Sciatic nerve (tissue), 2 donors: ENCODE data around the gene FOSL2. TPM values are rescaled to one million over a fixed set of nuclear protein-coding genes. Genes with fewer than 3 reads are reported as not detected.

Experiments used
- ATAC-seq: fragments of 200-7000 bp; cut with Tn5 transposase; one replicate; pipeline ENCODE4 v1.9.1; 2020; ENCODE audit warnings: mild to moderate bottlenecking, moderate library complexity
- DNase-seq: peaks from one replicate; pipeline ENCODE4 v3.0.0-alpha.2; 2020; ENCODE audit warnings: low spot score
- intact Hi-C: fragments of 100-400 bp; cut with DNase I; formaldehyde crosslinking; loops from one replicate; pipeline ENCODE4 v1.14.2; 2022
- total RNA-seq: library from RNA; stranded (reverse); fragmentation: NEBNext Ultra II Directional; extraction: Animal tissue kit (Norgen Biotek cat#: 25700); gene quantifications from one replicate; pipeline ENCODE4 v1.2.1, GENCODE V29; 2021
- donor health status: DM: no; HTN: no; CAD: no.
- donor health status: DM: no; HTN: no; CAD: no.

The FOSL2 gene
- total RNA-seq, result 230 TPM

DNA sequence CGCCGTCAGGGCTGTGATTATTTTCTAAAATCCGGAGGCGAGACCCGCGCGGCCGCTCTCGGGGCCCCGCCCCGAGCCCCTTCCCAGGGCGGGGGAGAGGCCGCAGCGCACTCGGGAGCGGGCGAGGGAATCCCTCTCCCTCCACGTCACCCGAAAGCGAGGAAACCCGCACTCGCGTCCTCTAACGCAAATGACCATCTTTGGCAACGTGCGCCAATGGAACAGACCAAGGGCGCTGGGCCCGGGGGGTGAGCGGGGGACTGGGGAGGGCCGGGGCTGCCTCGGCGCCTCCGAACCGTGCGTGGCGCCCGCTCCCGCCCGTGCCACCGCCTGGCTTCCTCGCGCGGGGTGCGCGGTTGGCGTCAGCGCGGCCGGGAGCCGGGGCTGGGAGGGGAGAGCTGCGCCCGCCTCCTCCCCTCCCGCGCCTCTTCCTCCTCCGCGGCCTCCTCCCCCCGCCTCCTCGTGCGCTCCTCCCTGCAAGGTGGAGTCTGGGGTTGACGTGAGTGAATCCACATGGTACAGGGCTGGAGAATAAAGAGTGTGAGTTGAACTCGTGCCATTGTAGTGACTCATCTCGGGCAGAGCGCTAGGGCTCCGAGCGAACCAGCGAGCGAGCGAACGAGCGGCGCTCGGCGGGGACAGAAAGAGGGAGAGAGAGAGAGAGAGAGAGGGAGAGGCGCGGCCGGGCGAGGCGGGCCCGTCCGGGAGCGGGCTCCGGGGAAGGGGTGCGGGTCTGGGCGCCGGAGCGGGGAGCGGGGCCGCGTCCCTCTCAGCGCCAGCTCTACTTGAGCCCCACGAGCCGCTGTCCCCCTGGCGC is at the start of gene FOSL2:
Gene FOSL2, plus strand, starts transcription at position 562 of the 817 bp plus-strand sequence. CDS start 863 bp downstream, outside the sequence.
- DNase-seq (peak; percentile 96), ATAC-seq (peak; percentile 72)
- intact Hi-C loops, result loop anchor here (10.0 kb wide), 1 partner anchor 688 kb away; no protein-coding TSS in a partner anchor

DNA sequence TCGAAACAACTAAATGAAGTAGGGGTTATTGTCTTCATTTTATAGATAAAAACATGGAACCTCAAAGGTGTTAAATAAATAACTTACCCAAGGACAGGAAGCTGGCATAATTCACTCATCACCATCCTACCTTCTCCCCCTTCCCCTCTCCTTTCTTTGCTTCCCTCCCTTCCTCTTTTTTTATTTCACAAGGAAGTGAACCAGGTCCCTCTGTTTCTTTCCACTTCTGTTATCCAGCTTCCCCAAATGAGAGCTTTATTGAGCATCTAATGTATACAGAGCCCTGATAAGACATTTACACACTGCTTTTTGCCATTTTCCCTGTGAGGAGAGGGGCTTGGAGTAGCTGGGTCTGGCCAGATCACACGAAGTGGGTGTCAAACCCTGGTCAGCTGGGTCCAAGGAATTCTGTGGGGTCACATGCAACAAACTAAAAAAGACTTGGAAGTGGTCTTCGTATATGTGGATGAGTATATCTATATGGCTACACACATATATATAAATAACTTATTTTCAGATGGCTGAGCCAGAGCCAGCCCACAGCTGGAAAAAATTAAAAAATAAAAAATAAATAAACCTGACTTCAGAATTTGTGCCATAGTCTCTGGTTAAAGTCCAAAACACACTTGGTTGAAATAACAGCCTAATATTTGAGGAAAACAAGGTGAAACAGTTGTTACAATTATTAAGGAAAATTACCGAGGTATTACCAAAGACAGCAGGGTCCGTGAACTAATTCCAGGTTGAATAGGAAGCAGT is 49.3 kb upstream of the FOSL2 start:
- ATAC-seq (no peak), DNase-seq (no peak)
- intact Hi-C loops, result no loop called here

DNA sequence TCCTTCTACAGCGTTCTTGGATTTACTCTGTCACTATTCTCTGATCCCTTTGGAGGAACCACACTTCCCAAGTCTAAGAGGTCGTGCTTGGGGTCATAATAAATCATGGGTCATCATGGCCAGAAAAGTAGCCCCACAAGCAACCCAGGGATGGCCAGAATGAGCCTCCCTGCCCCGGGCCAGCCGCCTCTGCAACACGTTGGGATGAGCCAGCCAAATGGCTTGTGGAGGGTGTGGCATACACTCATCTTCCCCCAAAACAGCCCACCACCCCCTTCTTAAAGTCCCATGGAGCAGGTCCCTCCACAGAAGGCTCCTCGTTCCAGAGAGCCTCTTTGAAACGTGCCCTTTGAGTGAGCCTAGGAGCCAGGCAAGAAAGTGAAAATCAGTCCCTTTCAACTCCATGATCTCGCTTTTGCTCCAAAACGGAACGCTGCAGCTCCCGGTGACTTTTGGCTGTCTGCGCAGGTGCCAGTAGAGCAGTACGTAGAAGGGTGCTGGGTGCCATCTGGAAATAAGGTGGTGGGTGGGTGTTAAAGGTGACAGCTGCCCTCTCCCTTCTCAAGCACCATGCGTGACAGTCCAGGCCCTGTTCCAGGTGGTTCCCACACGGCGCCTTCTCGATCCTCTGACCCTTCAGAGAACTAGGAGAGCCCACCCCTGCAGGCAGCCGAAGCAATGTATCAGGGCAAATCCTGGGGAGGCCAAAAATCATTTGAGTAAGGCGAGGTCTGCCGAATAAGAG is 48.5 kb upstream of the FOSL2 start:
- DNase-seq (no peak), ATAC-seq (no peak)
- intact Hi-C loops, result no loop called here

DNA sequence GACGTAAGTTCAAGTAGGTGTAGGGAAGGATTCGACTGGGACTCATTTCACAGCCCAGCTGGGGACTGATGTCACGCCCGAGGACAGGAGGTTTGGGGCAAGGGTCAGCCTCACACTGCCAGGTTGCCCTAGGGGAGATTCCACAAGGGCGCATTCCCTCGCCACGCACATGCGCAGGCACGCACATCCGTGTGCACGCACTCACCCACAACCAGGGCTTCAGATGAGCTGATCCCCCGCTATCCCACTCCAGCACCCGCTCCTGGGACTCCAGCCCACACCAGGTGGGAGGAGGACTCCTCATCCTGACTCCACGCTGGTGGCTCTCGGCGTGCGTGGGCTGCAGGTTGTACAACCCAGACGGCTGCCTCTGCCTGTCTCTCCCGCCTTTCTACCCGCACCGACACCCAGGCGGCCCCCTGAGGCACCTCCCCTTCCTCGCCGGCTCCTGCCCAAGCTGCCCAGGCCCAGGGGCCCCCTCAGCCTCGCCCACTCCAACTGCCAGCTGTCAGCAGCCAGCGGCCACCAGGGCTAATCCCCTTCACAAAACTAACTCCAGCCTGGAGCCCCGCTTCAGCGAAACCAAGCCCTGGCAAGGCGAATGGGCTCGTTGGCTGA is 47.8 kb upstream of the FOSL2 start:
- intact Hi-C loops, result no loop called here
- ATAC-seq, result no peak
- DNase-seq, result no peak

DNA sequence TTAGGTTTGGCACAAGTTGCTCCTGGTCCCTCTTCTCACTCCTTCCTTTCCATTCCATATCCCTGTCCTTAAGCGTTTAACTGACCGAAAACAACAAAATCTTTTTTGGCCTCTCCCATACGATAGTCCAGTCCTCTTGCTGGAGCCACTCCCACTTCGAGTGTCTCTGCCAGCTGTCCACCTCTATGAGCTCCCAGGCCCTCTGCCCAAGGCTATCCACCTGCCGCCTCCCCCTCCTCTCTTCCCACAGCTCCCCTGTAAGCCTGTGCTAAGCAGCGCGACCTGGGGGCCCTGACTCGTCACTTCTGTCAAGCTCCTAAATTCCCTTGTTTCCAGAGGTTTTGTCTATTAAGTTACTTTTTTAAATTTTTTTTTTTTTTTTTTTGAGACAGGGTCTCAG is 47.0 kb upstream of the FOSL2 start:
- intact Hi-C loops, result no loop called here
- ATAC-seq, result no peak
- no peak for DNase-seq

DNA sequence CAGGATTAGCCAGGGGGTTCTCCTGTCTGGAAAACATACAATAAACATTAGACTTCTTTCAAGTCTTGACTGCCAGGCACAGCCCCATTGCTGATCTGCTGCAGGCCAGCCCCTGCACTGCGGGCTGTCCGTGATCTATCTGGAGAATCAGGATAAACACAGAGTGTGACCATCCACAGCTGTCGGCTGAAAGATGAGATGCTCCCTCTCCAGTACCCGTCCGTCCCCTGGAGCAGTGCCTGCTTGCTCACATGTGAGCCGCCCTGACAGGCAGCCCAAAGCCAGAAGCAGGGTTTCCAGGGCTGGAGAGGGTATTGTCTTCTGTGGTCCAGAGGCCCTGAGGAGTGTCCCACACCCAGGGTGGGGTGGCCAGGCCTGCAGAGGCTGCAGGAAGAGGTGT is 46.1 kb upstream of the FOSL2 start:
- intact Hi-C loops, result no loop called here
- ATAC-seq (no peak), DNase-seq (peak; percentile 38)

DNA sequence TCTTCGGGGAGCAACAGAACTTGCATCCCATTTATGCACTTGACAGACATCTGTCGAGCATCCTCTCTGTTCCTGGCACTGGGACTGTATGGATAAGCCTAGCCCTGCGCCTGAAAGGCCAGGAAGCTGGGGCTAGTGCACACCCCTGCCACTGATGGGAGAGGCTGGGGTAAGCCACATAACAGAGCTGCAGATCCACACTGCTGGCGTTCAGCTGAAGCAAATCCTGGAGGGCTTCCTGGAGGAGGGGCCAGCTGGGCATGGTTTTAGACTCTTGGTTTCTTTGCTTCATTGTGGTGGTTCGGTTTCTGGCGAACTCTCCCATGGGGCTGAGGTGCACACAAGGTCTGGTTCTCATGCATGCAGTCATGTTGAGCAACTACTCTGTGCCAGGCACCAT is 45.5 kb upstream of the FOSL2 start:
- DNase-seq, result peak; percentile 35
- no peak for ATAC-seq
- intact Hi-C loops, result no loop called here

DNA sequence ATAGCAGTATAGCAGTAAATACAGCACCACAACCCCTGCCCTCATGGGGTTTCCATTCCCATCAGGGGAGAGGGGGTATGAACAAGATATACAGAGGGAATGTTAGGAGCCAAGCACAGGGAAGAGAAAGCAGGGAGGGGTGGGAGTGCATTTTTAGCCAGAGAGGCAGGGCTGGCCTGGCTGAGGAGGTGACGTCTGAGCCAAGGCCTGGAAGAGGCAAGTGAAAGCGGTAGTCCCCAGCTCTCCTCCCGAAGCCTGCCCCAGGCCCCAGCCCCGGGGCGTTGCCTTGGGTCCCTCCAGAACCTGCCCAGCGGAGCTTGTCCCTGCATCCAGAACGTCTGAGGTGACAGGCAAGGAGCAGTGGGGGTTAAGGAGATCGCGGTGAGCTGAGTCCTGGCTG is 45.1 kb upstream of the FOSL2 start:
- intact Hi-C loops, result no loop called here
- DNase-seq (peak; percentile 53), ATAC-seq (no peak)

DNA sequence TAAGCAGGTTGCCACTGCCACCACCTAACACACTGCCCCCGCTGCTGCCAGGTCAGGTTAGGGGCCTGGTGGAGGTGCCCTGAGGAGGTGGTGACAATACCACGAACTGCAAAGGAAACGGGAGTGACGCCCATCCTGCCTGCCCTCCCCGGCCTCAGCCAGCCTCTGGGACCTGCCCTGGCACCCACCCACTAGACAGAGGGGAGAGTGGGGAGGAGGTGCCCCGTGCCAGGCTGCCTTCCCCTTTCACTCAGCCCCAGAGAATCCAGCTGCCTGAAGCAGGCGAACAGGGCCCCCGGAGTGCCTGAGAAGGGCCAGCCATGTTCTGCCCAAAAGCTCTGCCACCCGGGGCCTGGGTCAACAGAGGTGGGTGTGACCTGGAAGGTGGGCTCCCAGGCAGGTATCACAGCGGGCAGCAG is 44.5 kb upstream of the FOSL2 start:
- DNase-seq, result peak; percentile 56
- intact Hi-C loops, result no loop called here
- no peak for ATAC-seq

DNA sequence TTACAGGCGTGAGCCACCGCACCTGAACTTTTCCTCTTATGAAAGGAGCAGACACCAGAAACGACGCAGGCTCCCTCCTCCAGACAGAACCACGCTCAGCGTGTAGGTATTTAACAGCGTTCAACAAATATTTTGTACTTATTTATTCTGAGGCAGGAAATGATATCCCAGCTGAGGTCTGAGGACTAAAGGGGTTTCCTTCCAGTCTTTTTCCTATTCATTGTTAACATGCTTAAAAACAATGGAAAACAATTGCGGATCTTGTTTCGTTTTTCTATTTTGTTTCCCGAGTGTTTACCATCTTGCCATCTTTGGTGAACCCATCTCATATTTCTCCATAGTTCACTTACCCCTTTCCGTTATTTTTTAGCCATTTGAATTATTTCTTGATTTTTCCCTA is 43.7 kb upstream of the FOSL2 start:
- intact Hi-C loops, result no loop called here
- ATAC-seq (no peak), DNase-seq (peak; percentile 28)

DNA sequence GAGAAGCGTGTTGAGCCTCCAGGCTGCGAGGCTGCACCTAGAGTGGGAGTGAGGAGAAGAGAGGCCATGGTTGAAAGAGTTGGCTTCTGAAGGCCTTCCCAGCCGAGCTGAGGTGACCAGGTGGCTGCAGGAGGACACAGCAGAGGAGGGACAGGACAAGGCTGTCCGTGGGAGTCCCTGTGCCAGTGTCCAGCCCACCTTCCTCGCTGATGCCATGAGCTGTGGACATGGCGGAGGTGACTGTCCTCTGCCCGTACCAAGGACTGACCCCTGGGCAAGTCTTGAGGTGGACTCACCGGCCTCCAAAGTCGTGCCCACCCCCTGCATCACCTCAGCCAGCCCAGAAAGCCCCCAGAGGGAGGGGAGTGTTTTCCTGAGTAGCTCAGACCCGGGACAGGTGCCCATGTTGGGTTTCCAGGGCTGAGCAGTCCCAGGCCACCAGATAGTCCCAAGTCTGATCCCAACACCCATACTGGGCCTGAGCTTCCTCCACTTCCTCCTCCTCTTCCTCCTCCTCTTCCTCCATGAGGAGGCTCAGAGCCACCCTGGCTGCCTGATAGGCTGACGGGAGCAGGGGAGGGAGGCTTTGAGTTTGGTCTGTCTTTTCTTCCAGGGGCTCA is 43.0 kb upstream of the FOSL2 start:
- peak; percentile 36 for DNase-seq
- no peak for ATAC-seq
- intact Hi-C loops, result no loop called here

DNA sequence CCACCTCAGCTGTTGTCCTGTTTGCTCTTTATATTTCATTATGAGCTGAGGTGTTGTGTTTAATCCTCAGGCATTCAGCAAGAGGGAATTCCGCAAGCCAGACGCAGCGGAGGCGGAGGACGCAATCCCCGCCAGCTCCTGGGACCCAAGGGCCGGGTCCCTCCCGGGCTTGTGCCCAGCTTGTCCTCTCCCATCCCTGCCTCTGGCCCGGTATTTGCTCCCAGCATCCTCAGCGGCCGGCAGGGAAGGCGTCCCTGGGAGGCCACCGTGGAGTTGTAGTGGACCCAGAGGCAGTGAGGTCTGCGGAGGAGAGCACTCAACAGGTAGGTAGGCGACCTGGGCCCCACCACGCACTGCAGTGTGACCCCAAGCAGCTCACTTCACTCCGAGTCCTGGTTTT is 42.5 kb upstream of the FOSL2 start:
- intact Hi-C loops, result no loop called here
- DNase-seq, result peak; percentile 54
- ATAC-seq, result no peak

DNA sequence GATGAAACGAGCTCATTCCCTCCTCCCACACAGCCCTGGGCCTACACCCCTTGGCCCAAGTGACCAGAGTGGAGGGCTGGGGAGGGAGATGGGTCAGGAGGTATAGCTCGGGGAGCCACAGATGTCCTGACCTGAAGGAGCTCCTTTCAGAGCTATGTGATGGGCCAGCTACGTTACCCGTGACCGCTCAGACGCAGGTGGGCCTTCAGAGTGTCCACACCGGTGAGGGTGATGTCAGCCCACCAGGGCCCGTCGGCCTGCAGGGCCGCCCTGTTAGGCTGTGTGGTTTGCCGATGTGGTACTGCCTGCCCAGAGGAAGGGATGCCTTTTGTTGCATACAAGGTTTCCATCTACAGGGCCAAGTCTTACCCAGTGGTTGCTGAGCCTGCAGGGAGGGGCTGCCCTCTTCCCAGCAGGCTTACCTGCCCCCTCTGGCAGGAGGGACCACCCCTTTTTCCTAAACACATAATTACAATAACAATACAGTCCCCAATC is 41.8 kb upstream of the FOSL2 start:
- ATAC-seq, result no peak
- DNase-seq, result peak; percentile 41
- intact Hi-C loops, result no loop called here

DNA sequence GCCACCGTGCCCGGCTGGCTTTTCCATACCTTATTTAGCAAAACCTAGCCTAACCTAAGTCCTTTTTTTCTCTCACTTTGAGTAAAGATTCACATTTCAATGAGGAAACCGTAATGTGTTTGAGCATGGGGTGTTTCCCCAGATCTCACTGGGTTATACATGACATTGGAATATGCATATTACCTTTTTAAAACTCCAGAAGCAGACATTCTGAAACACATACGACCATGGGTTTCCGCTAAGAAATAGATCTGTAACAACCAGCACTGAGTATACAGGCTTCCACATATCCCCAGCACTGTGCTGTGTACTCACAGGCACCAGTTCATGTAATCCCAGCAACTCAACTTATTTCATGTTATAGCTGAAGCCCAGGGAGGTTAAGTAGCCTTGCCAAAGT is 41.0 kb upstream of the FOSL2 start:
- ATAC-seq (no peak), DNase-seq (no peak)
- intact Hi-C loops, result no loop called here

DNA sequence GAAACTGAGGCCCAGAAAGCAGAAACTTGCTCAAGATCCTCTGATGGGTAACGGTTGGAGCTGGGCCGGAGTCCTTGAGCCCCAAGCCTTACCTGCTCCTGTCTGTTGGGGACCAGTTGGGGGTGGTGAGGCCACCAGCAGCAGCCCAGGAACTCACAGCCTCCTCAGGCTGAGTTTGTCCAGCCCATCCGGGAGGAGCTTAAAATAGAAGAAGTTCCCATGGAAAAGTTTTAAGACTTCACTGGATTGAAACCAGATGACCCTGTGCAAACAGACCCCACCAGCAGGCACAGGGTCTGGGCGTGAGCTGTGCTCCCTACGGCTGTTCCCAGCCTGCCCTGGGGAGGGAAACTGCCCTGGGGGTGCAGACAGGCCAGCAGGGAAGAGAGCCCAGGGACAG is 40.6 kb upstream of the FOSL2 start:
- ATAC-seq (no peak), DNase-seq (peak; percentile 41)
- intact Hi-C loops, result no loop called here

DNA sequence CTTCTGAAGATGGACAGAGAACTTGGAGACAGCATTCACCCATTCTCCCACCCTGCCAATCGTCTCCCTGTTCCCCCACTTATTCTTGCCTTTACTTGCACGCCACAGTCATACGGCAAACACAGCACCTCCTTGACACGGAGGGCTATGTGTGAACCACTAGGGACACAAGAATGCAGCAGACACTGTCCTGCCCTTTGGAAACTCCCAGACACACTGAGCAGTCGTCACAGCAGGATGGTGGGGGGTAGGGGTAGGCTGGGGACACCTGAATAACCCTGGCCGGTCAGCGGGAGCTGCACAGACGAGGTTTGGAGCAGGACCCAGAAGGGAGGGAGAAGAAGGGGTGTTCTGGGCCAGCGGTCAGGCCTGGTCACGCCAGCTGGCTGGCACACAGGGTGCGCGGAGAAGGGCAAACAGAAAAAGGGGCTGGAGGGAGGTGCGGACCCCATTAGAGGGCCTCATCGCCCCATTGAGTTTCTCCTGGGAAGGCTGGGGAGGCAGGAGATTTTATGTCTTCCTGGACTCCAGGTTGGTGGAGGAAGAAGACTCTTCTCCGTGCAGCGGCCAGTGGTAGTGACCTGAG is 40.0 kb upstream of the FOSL2 start:
- DNase-seq (peak; percentile 40), ATAC-seq (no peak)
- intact Hi-C loops, result no loop called here

DNA sequence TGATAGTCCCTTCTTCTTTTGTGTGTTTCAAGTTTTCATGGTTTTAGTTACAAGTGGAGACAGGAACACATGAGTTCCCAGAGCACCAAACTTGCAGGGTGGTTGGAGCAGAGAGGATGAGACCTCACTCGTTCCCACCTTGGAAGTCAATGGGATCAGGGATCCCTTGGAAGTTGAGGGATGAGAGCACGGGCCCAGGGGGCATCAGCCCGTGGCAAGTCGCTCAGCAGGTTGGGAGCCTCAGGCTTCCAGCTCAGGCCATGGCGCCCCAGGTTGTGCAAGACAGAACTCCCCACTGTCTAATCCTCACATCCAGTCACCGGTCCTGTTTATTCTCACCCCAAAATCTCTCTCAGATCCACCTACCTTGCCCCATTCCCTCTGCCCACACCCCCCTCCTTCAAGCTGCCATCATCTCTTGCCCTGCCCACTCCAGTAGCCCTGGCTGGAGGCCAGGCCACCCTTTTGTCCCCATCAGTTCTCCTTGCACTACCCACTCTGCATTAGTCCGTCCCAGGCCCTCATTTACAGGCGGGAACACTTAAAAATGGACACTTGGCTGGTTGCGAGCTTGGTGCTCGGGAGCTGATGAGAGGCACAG is 37.6 kb upstream of the FOSL2 start:
- ATAC-seq (no peak), DNase-seq (no peak)
- intact Hi-C loops, result no loop called here

DNA sequence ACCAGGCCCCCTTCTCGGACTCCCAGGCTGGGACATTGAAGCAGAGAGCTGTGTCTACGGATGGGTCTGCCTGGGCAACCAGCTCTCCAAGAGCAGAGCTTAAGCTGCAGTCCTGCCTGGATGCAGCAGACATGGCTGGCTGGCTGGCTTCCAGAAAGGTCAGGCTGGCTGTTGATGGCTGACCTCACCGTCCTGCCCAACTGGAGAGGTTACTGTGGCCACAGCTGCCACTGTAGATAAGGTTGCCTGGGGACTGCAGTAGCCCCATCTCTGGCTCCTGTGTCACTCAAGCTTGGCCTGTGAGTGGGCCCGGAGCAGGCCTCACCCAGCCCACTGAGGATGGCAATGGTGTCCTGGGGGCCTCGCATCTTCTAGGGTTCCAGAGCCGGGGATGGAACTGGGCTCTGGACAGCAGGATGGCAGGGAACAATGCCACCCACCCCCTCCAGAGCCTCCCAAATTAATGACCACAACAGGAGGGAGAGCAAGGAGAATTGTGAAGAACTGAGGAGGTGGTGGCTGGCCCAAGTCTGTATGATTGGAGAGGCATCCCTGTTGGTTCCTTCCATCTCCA is 37.0 kb upstream of the FOSL2 start:
- intact Hi-C loops, result no loop called here
- ATAC-seq (peak; percentile 12), DNase-seq (peak; percentile 79)
